ENCODE data around the gene MIS18A. TPM values are rescaled to one million over a fixed set of nuclear protein-coding genes. Genes with fewer than 3 reads are reported as not detected.
"Not testable (repeated sequence)": the region's sequence is repeated elsewhere in the genome, so short reads cannot be mapped to it uniquely, and the experiment has no call there.

Gene MIS18A
- polyA plus RNA-seq, 4 donors = 22.2 to 27.4 (median 24.9) TPM

- no peak for DNase-seq (ENCODE audit: low read depth in 4 of 4, low spot score in 2 of 4)
These were observed 27.4 kb upstream of the MIS18A start for GRCh38 chr21:32306021-32306780.

- DNase-seq (ENCODE audit: low read depth in 4 of 4, low spot score in 2 of 4) = no peak
These were observed 26.1 kb upstream of the MIS18A start for GRCh38 chr21:32304998-32305397.

GRCh38 chr21:32303385-32303784, 24.5 kb upstream of the MIS18A start:
- DNase-seq (ENCODE audit: low read depth in 4 of 4, low spot score in 2 of 4) = no peak

GRCh38 chr21:32302560-32302959, 23.7 kb upstream of the MIS18A start:
- DNase-seq (ENCODE audit: low read depth in 4 of 4, low spot score in 2 of 4) = no peak

GRCh38 chr21:32301596-32301995, 22.7 kb upstream of the MIS18A start:
- no peak for DNase-seq (ENCODE audit: low read depth in 4 of 4, low spot score in 2 of 4)

GRCh38 chr21:32300117-32300681, 21.4 kb upstream of the MIS18A start:
- no peak for DNase-seq (ENCODE audit: low read depth in 4 of 4, low spot score in 2 of 4)

- no peak for DNase-seq (ENCODE audit: low read depth in 4 of 4, low spot score in 2 of 4)
These were observed 20.8 kb upstream of the MIS18A start for GRCh38 chr21:32299695-32300094.

- no peak for DNase-seq (ENCODE audit: low read depth in 4 of 4, low spot score in 2 of 4)
These were observed 19.8 kb upstream of the MIS18A start, which contains the start of gene MRAP for GRCh38 chr21:32298658-32299081. TSS of gene MRAP (plus strand) at chr21:32298855. CDS start at chr21:32298972, 117 bp downstream.

GRCh38 chr21:32298148-32298559, 19.3 kb upstream of the MIS18A start:
- DNase-seq (ENCODE audit: low read depth in 4 of 4, low spot score in 2 of 4) = no peak

- DNase-seq (ENCODE audit: low read depth in 4 of 4, low spot score in 2 of 4) = no peak
These were observed 18.6 kb upstream of the MIS18A start for GRCh38 chr21:32297449-32297848.

GRCh38 chr21:32285476-32285875, 6.6 kb upstream of the MIS18A start:
- DNase-seq (ENCODE audit: low read depth in 4 of 4, low spot score in 2 of 4) = no peak

GRCh38 chr21:32282992-32283391, 4.1 kb upstream of the MIS18A start:
- DNase-seq (ENCODE audit: low read depth in 4 of 4, low spot score in 2 of 4) = no peak

- no peak for DNase-seq (ENCODE audit: low read depth in 4 of 4, low spot score in 2 of 4)
These were observed 2.7 kb upstream of the MIS18A start for GRCh38 chr21:32281531-32281930.

- DNase-seq (ENCODE audit: low read depth in 4 of 4, low spot score in 2 of 4) = no peak
These were observed 480 bp upstream of the MIS18A start for GRCh38 chr21:32279377-32279680.

- DNase-seq (ENCODE audit: low read depth in 4 of 4, low spot score in 2 of 4) = peak in 2 of 4 donors; percentile 18 to 31
These were observed 746 bp downstream of the MIS18A start for GRCh38 chr21:32278103-32278502.

GRCh38 chr21:32276671-32277070, 2.2 kb downstream of the MIS18A start:
- no peak for DNase-seq (ENCODE audit: low read depth in 4 of 4, low spot score in 2 of 4)

- DNase-seq (ENCODE audit: low read depth in 4 of 4, low spot score in 2 of 4) = no peak
These were observed 8.1 kb downstream of the MIS18A start for GRCh38 chr21:32270748-32271147.

GRCh38 chr21:32265321-32265720, 13.5 kb downstream of the MIS18A start:
- DNase-seq (ENCODE audit: low read depth in 4 of 4, low spot score in 2 of 4) = not testable (repeated sequence)

- no peak for DNase-seq (ENCODE audit: low read depth in 4 of 4, low spot score in 2 of 4)
These were observed 16.9 kb downstream of the MIS18A start for GRCh38 chr21:32261929-32262328.

- DNase-seq (ENCODE audit: low read depth in 4 of 4, low spot score in 2 of 4) = no peak
These were observed 18.7 kb downstream of the MIS18A start for GRCh38 chr21:32260130-32260529.

- not testable (repeated sequence) for DNase-seq (ENCODE audit: low read depth in 4 of 4, low spot score in 2 of 4)
These were observed 20.1 kb downstream of the MIS18A start for GRCh38 chr21:32258786-32259048.

- peak in 2 of 4 donors; percentile 52 to 84 for DNase-seq (ENCODE audit: low read depth in 4 of 4, low spot score in 2 of 4)
These were observed 20.7 kb downstream of the MIS18A start for GRCh38 chr21:32257962-32258785.

All from left renal cortex interstitium (tissue), 4 donors.